Liver (tissue), 3 donors: ENCODE data around the gene LRRN4CL.

Experiments used
- CTCF ChIP-seq: fragments of 150-350 bp; IDR thresholded peaks from 2 replicates; pipeline ENCODE4 v1.5.1; 2017; ENCODE audit warnings: improper control_type of control experiment, low read depth, low read length; ENCODE audit not compliant: missing input control
- RAD21 ChIP-seq, 2 donors: IDR thresholded peaks; 2 replicates each; pipeline ENCODE4 v1.6.1; 2016; ENCODE audit warnings: antibody characterized with exemption in 2 of 2, mild to moderate bottlenecking in 2 of 2
- RXRA ChIP-seq, 2 donors: IDR thresholded peaks; 2 replicates each; pipeline ENCODE4 v1.6.1; 2017 to 2018; ENCODE audit warnings: antibody characterized with exemption in 2 of 2, mild to moderate bottlenecking in 1 of 2
- donor health status: healthy.
- donor health status: healthy.

- TF ChIP-seq RAD21 (IDR thresholded peaks at IDR 0.05) = no peak
- TF ChIP-seq CTCF = no peak
- no peak for TF ChIP-seq RXRA (IDR thresholded peaks at IDR 0.05)
These were observed 17.5 kb upstream of the LRRN4CL start for GRCh38 chr11:62706850-62707247.
